Loucy (cell line): Measurements from ENCODE around the gene IGF2BP1.

Experiments
- H2AFZ ChIP-seq: fragments of 200-600 bp; sonication (generic); 2 replicates; pipeline ENCODE4 v1.6.0; 2016; ENCODE audit warnings: antibody characterized with exemption, mild to moderate bottlenecking, low read length, moderate library complexity
- H3F3A ChIP-seq: fragments of 200-600 bp; 2 replicates; pipeline ENCODE4 v1.6.0; 2016; ENCODE audit warnings: antibody characterized with exemption, low read depth, mild to moderate bottlenecking
- H3K27me3 ChIP-seq: fragments of 200-600 bp; sonication (generic); 2 replicates; pipeline ENCODE4 v1.6.1; 2014; ENCODE audit warnings: low read length, mild to moderate bottlenecking; ENCODE audit not compliant: insufficient read depth, poor library complexity, severe bottlenecking
- H3K36me3 ChIP-seq: fragments of 200-600 bp; sonication (generic); 2 replicates; pipeline ENCODE4 v1.6.1; 2016; ENCODE audit warnings: low read length; ENCODE audit not compliant: insufficient read depth
- H3K4me1 ChIP-seq: fragments of 200-600 bp; sonication (generic); 2 replicates; pipeline ENCODE4 v1.5.1; 2014; ENCODE audit warnings: low read length, mild to moderate bottlenecking; ENCODE audit not compliant: insufficient read depth, poor library complexity, severe bottlenecking
- H3K4me2 ChIP-seq: fragments of 200-600 bp; sonication (generic); 2 replicates; pipeline ENCODE4 v1.6.0; 2014; ENCODE audit warnings: antibody characterized with exemption, low read length, low read depth, mild to moderate bottlenecking; ENCODE audit not compliant: poor library complexity, severe bottlenecking
- H3K4me3 ChIP-seq: fragments of 200-600 bp; sonication (generic); 2 replicates; pipeline ENCODE4 v1.5.1; 2014; ENCODE audit warnings: low read length, mild to moderate bottlenecking, mixed read lengths; ENCODE audit not compliant: poor library complexity, severe bottlenecking
- H3K79me2 ChIP-seq: fragments of 200-600 bp; sonication (generic); 2 replicates; pipeline ENCODE4 v1.6.1; 2014; ENCODE audit warnings: low read length; ENCODE audit not compliant: insufficient read depth
- H3K9ac ChIP-seq: fragments of 200-600 bp; sonication (generic); 2 replicates; pipeline ENCODE4 v1.6.0; 2014; ENCODE audit warnings: mild to moderate bottlenecking, low read depth, low read length, moderate library complexity; ENCODE audit not compliant: poor library complexity, severe bottlenecking
- H3K9me2 ChIP-seq: fragments of 200-600 bp; sonication (generic); replicated peaks from 2 replicates; pipeline ENCODE4 v1.6.1; 2016; ENCODE audit warnings: low read depth, low read length, mixed read lengths
- H3K9me3 ChIP-seq: fragments of 200-600 bp; sonication (generic); 2 replicates; pipeline ENCODE4 v1.6.1; 2014; ENCODE audit warnings: mild to moderate bottlenecking, antibody characterized with exemption, low read length, low read depth; ENCODE audit not compliant: insufficient read depth
- H4K20me1 ChIP-seq: fragments of 200-600 bp; sonication (generic); 2 replicates; pipeline ENCODE4 v1.6.0; 2014; ENCODE audit warnings: antibody characterized with exemption, low read length, mild to moderate bottlenecking; ENCODE audit not compliant: insufficient read depth, poor library complexity, severe bottlenecking
- CTCF ChIP-seq: fragments of 200-600 bp; sonication (generic); conservative IDR thresholded peaks from 2 replicates; pipeline ENCODE4 v1.5.1; 2014; ENCODE audit warnings: mild to moderate bottlenecking, antibody characterized with exemption, low read length
- EZH2phosphoT487 ChIP-seq: fragments of 200-600 bp; IDR thresholded peaks from 2 replicates; pipeline ENCODE4 v1.6.1; 2018; ENCODE audit warnings: antibody characterized with exemption, mild to moderate bottlenecking, moderate library complexity, borderline replicate concordance

IGF2BP1 gene

GRCh38 chr17:48997103-48997826, at the start of gene IGF2BP1:
IGF2BP1 (plus strand) TSS chr17:48997385; CDS start chr17:48997746, 361 bp downstream.
- Histone ChIP-seq H3K27me3 (peaks cover 13% of the 10 kb centered on the region), H3K9ac (no peak within 1 kb of the TSS), H3K36me3 (no peaks in the 10 kb centered on the region), H2AFZ (no peak within 1 kb of the TSS), H3K4me2 (no peak within 1 kb of the TSS), H3K9me3 (no peaks in the 10 kb centered on the region), H4K20me1 (no peaks in the 10 kb centered on the region), H3F3A (no peaks in the 10 kb centered on the region), H3K79me2 (no peaks in the 10 kb centered on the region), H3K4me3 (no peak within 1 kb of the TSS), H3K9me2 (no peaks in the 10 kb centered on the region), H3K4me1 (peaks cover 4% of the 10 kb centered on the region)
- TF ChIP-seq EZH2phosphoT487 (no peak), CTCF (no peak)

DNA sequence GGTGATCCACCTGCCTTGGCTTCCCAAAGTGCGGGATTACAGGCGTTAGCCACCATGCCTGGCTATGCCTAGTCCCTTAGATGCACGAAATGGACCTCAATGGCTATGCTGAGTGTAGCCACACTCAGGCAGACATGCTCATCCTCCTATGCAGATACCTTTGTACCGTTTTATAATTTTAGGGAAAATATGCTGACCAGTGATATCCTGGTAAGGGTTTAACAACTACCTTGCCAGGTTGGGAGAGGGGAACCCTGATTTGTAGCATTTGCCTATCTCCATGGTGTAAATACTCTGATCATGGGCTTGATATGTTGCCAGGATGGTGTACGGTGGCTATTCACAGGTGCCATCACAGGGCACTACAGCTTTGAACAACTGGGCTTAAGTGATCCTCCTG, 45.6 kb upstream of the IGF2BP1 start:
- no peak overlapping the region for H3K4me2 ChIP-seq
- H3K4me1 ChIP-seq: no peaks in the 10 kb centered on the region
- no peaks in the 10 kb centered on the region for H3F3A ChIP-seq
- H3K9me3 ChIP-seq: no peaks in the 10 kb centered on the region
- H2AFZ ChIP-seq: no peak overlapping the region
- no peaks in the 10 kb centered on the region for H3K9me2 ChIP-seq
- H3K79me2 ChIP-seq: no peaks in the 10 kb centered on the region
- TF ChIP-seq CTCF: no peak
- TF ChIP-seq EZH2phosphoT487: no peak
- H3K27me3 ChIP-seq: no peaks in the 10 kb centered on the region
- H4K20me1 ChIP-seq: no peaks in the 10 kb centered on the region
- no peak overlapping the region for H3K4me3 ChIP-seq
- H3K36me3 ChIP-seq: no peaks in the 10 kb centered on the region
- H3K9ac ChIP-seq: no peak overlapping the region

GRCh38 chr17:48952904-48953303, 44.3 kb upstream of the IGF2BP1 start:
- no peak overlapping the region for H3K4me2 ChIP-seq
- H4K20me1 ChIP-seq: no peaks in the 10 kb centered on the region
- no peaks in the 10 kb centered on the region for H3K4me1 ChIP-seq
- H3K9me3 ChIP-seq: no peaks in the 10 kb centered on the region
- H3K27me3 ChIP-seq: no peaks in the 10 kb centered on the region
- no peaks in the 10 kb centered on the region for H3K9me2 ChIP-seq
- no peaks in the 10 kb centered on the region for H3K36me3 ChIP-seq
- TF ChIP-seq CTCF: no peak
- peak overlapping the region; percentile 75; the same call in 1 of the 2 replicates for H2AFZ ChIP-seq
- H3K79me2 ChIP-seq: no peaks in the 10 kb centered on the region
- no peaks in the 10 kb centered on the region for H3F3A ChIP-seq
- no peak overlapping the region for H3K9ac ChIP-seq
- no peak overlapping the region for H3K4me3 ChIP-seq
